ENCODE results near the gene LOXL3. TPM values are rescaled to one million over a fixed set of nuclear protein-coding genes. Genes with fewer than 3 reads are reported as not detected.

The LOXL3 gene
- total and polyA plus RNA-seq, 5 donors: 2.4 to 8.3 (median 5.6) TPM

GRCh38 chr2:74558284-74559230 is 4.8 kb upstream of the LOXL3 start:
- H3K27ac ChIP-seq (ENCODE audit: low read length): no peak overlapping the region
- no peak for ATAC-seq
- H3K4me3 ChIP-seq (ENCODE audit: low read length): no peak overlapping the region
- no peaks in the 10 kb centered on the region for H3K9me3 ChIP-seq (ENCODE audit: control insufficient read depth, low read length)
- intact Hi-C loops (cut with DNase I): no loop called here
- 62% methylated on average over 7 of the region's 7 CpGs for WGBS
- H3K27me3 ChIP-seq (ENCODE audit: control insufficient read depth, insufficient read depth): no peaks in the 10 kb centered on the region
- H3K4me1 ChIP-seq (ENCODE audit: control insufficient read depth, insufficient read depth, low read length): no peaks in the 10 kb centered on the region
- no peak for DNase-seq

- Histone ChIP-seq H3K4me3 (ENCODE audit: low read length) (no peak overlapping the region), H3K4me1 (ENCODE audit: control insufficient read depth, insufficient read depth, low read length) (no peaks in the 10 kb centered on the region), H3K27me3 (ENCODE audit: control insufficient read depth, insufficient read depth) (no peaks in the 10 kb centered on the region), H3K27ac (ENCODE audit: low read length) (no peak overlapping the region), H3K9me3 (ENCODE audit: control insufficient read depth, low read length) (no peaks in the 10 kb centered on the region)
- DNase-seq: peak in 1 of 3 donors; percentile 40
- intact Hi-C loops (cut with DNase I): no loop called here
- 90% methylated on average over 6 of the region's 6 CpGs for WGBS
- ATAC-seq: no peak
Observed at GRCh38 chr2:74556831-74557370, 3.2 kb upstream of the LOXL3 start.

DNA sequence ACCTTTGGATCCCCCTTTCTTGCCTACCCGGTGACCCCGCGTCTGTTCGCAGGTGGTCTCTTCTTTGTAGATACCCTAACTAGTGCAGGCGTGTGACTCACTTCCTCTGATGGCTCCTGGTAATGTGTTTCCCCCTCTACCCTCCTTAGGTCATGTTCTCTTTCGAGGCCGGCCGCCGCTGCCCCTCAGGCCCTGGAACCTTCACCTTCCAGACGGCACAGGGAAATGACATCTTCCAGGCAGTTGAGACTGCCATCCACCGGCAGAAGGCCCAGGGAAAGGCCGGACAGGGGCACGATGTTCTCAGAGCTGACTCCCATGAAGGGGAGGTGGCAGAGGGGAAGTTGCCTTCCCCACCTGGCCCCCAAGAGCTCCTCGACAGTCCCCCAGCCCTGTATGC is 2.4 kb upstream of the LOXL3 start:
- Histone ChIP-seq H3K27me3 (ENCODE audit: control insufficient read depth, insufficient read depth) (no peaks in the 10 kb centered on the region), H3K4me3 (ENCODE audit: low read length) (no peak overlapping the region), H3K4me1 (ENCODE audit: control insufficient read depth, insufficient read depth, low read length) (no peaks in the 10 kb centered on the region), H3K27ac (ENCODE audit: low read length) (no peak overlapping the region), H3K9me3 (ENCODE audit: control insufficient read depth, low read length) (no peaks in the 10 kb centered on the region)
- DNase-seq: no peak
- ATAC-seq: no peak
- intact Hi-C loops (cut with DNase I): no loop called here
- 84% methylated on average over 14 of the region's 14 CpGs for WGBS

GRCh38 chr2:74555610-74556103 is 1.9 kb upstream of the LOXL3 start:
- Histone ChIP-seq H3K9me3 (ENCODE audit: control insufficient read depth, low read length) (no peaks in the 10 kb centered on the region), H3K27me3 (ENCODE audit: control insufficient read depth, insufficient read depth) (no peaks in the 10 kb centered on the region), H3K4me1 (ENCODE audit: control insufficient read depth, insufficient read depth, low read length) (no peaks in the 10 kb centered on the region), H3K4me3 (ENCODE audit: low read length) (peak overlapping the region; percentile 74), H3K27ac (ENCODE audit: low read length) (no peak overlapping the region)
- intact Hi-C loops (cut with DNase I): no loop called here
- DNase-seq (peak; percentile 34 to 72 (median 71)), ATAC-seq (no peak)
- WGBS: 65% methylated on average over 17 of the region's 17 CpGs

DNA sequence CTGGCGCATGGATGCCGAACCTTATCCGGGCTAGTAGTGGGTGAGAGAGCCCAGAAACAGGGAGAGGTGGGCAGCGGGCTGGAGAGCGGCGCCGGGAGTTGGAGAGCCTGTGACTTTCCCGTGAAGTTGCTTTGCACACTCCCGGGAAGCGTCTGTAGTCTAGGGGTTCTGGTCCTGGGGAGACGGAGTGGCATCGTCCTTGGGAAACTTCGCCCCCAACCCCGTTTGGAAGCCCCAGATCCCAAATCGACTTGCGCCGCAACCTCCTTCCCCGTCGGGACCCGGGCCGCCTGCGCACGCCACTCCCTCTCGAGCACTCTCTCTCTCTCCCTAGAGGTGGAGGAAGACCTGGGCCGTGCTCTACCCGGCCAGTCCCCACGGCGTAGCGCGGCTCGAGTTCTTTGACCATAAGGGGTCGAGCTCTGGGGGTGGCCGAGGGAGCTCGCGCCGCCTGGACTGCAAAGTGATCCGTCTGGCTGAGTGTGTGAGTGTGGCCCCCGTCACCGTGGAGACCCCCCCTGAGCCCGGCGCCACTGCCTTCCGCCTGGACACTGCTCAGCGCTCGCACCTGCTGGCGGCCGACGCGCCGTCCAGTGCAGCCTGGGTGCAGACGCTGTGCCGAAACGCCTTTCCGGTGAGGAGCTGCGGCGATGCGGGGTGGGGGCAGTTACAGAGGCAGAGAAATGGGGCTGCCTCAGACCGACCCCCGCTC is 1.2 kb upstream of the LOXL3 start:
- no peaks in the 10 kb centered on the region for H3K4me1 ChIP-seq (ENCODE audit: control insufficient read depth, insufficient read depth, low read length)
- no peaks in the 10 kb centered on the region for H3K27me3 ChIP-seq (ENCODE audit: control insufficient read depth, insufficient read depth)
- WGBS: 4% methylated on average over 58 of the region's 58 CpGs
- H3K4me3 ChIP-seq (ENCODE audit: low read length): peak overlapping the region; percentile 74
- H3K27ac ChIP-seq (ENCODE audit: low read length): peak overlapping the region; percentile 48
- DNase-seq: peak; percentile 61 to 81 (median 78)
- intact Hi-C loops (cut with DNase I): no loop called here
- no peaks in the 10 kb centered on the region for H3K9me3 ChIP-seq (ENCODE audit: control insufficient read depth, low read length)
- ATAC-seq: peak; percentile 39 to 66

GRCh38 chr2:74552914-74553811 is 579 bp downstream of the LOXL3 start:
- no peak for ATAC-seq
- WGBS: 45% methylated on average over 27 of the region's 27 CpGs
- intact Hi-C loops (cut with DNase I): no loop called here
- Histone ChIP-seq H3K9me3 (ENCODE audit: control insufficient read depth, low read length) (no peaks in the 10 kb centered on the region), H3K4me3 (ENCODE audit: low read length) (peak overlapping the region; percentile 74), H3K4me1 (ENCODE audit: control insufficient read depth, insufficient read depth, low read length) (no peaks in the 10 kb centered on the region), H3K27ac (ENCODE audit: low read length) (peak overlapping the region; percentile 14), H3K27me3 (ENCODE audit: control insufficient read depth, insufficient read depth) (no peaks in the 10 kb centered on the region)
- peak; percentile 47 to 76 (median 72) for DNase-seq

- H3K27ac ChIP-seq (ENCODE audit: low read length): no peak overlapping the region
- no peak overlapping the region for H3K4me3 ChIP-seq (ENCODE audit: low read length)
- no peak for DNase-seq
Observed at GRCh38 chr2:74551942-74552913, 1.5 kb downstream of the LOXL3 start.

GRCh38 chr2:74551530-74551929 is 2.2 kb downstream of the LOXL3 start:
- no peak for ATAC-seq

More at GRCh38 chr2:74551942-74552913, 1.5 kb downstream of the LOXL3 start:
- Histone ChIP-seq H3K27me3 (ENCODE audit: control insufficient read depth, insufficient read depth) (no peaks in the 10 kb centered on the region), H3K9me3 (ENCODE audit: control insufficient read depth, low read length) (no peaks in the 10 kb centered on the region), H3K4me1 (ENCODE audit: control insufficient read depth, insufficient read depth, low read length) (no peaks in the 10 kb centered on the region)
- ATAC-seq: no peak
- intact Hi-C loops (cut with DNase I): no loop called here
- WGBS: 70% methylated on average over 21 of the region's 21 CpGs

GRCh38 chr2:74550231-74550630 is 3.5 kb downstream of the LOXL3 start:
- DNase-seq (no peak), ATAC-seq (no peak)
- Histone ChIP-seq H3K9me3 (ENCODE audit: control insufficient read depth, low read length) (no peaks in the 10 kb centered on the region), H3K4me1 (ENCODE audit: control insufficient read depth, insufficient read depth, low read length) (no peaks in the 10 kb centered on the region), H3K4me3 (ENCODE audit: low read length) (no peak overlapping the region), H3K27ac (ENCODE audit: low read length) (no peak overlapping the region), H3K27me3 (ENCODE audit: control insufficient read depth, insufficient read depth) (no peaks in the 10 kb centered on the region)
- WGBS: 91% methylated on average over 7 of the region's 7 CpGs
- intact Hi-C loops (cut with DNase I): no loop called here

More at GRCh38 chr2:74551530-74551929, 2.2 kb downstream of the LOXL3 start:
- H3K9me3 ChIP-seq (ENCODE audit: control insufficient read depth, low read length): no peaks in the 10 kb centered on the region
- intact Hi-C loops (cut with DNase I): no loop called here
- H3K27me3 ChIP-seq (ENCODE audit: control insufficient read depth, insufficient read depth): no peaks in the 10 kb centered on the region
- H3K27ac ChIP-seq (ENCODE audit: low read length): no peak overlapping the region
- no peak overlapping the region for H3K4me3 ChIP-seq (ENCODE audit: low read length)
- H3K4me1 ChIP-seq (ENCODE audit: control insufficient read depth, insufficient read depth, low read length): no peaks in the 10 kb centered on the region
- no peak for DNase-seq
